Islet precursor cell (in vitro differentiated cells): ENCODE data around the gene FRMD3.
A peak's percentile ranks its signal among the peaks of the same experiment; 100 is the strongest.

Source experiments
- DNase-seq: peaks from one replicate; pipeline ENCODE4 v3.0.0-alpha.2; 2018

FRMD3 gene

GRCh38 chr9:83218411-83219090 is 319.6 kb downstream of the FRMD3 start:
- no peak for DNase-seq

- no peak for DNase-seq
Measured at GRCh38 chr9:83209188-83209731, 328.9 kb downstream of the FRMD3 start.

GRCh38 chr9:83208065-83208850 is 329.9 kb downstream of the FRMD3 start:
- no peak for DNase-seq

GRCh38 chr9:83204047-83204446 is 334.2 kb downstream of the FRMD3 start:
- no peak for DNase-seq

- DNase-seq = no peak
Measured at GRCh38 chr9:83200531-83200930, 337.7 kb downstream of the FRMD3 start.

- no peak for DNase-seq
Measured at GRCh38 chr9:83199832-83200231, 338.4 kb downstream of the FRMD3 start.

- DNase-seq = peak; percentile 70
Measured at GRCh38 chr9:83199240-83199639, 339.0 kb downstream of the FRMD3 start.

GRCh38 chr9:83198371-83198770 is 339.8 kb downstream of the FRMD3 start:
- DNase-seq = no peak

GRCh38 chr9:83197591-83197990 is 340.6 kb downstream of the FRMD3 start:
- DNase-seq = no peak

- peak; percentile 69 for DNase-seq
Measured at GRCh38 chr9:83196946-83197345, 341.3 kb downstream of the FRMD3 start.
